ENCODE results near the gene CHST13.
"Not testable (repeated sequence)": the region's sequence is repeated elsewhere in the genome, so short reads cannot be mapped to it uniquely, and the experiment has no call there.

The CHST13 gene

DNA sequence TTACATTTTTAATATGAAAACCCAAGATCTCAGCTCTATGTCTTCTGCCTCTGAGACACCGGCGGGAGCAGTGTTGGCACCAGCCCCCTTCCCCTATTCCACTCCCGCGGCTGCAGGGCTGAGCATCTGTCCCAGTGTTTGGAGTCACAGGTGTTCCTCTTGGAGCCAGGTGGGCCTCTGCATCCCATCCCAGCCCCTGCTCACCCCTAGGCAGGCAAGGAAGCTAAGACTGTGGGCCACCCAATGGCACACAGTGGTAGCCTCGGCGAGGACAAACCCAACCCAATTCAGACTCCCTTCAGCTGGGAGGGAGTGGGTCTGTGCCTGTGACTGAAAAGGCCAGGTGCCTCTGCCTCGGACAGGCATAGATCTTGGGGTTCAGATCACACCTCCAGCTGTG, 3.1 kb downstream of the CHST13 start:
- no peak for DNase-seq

DNA sequence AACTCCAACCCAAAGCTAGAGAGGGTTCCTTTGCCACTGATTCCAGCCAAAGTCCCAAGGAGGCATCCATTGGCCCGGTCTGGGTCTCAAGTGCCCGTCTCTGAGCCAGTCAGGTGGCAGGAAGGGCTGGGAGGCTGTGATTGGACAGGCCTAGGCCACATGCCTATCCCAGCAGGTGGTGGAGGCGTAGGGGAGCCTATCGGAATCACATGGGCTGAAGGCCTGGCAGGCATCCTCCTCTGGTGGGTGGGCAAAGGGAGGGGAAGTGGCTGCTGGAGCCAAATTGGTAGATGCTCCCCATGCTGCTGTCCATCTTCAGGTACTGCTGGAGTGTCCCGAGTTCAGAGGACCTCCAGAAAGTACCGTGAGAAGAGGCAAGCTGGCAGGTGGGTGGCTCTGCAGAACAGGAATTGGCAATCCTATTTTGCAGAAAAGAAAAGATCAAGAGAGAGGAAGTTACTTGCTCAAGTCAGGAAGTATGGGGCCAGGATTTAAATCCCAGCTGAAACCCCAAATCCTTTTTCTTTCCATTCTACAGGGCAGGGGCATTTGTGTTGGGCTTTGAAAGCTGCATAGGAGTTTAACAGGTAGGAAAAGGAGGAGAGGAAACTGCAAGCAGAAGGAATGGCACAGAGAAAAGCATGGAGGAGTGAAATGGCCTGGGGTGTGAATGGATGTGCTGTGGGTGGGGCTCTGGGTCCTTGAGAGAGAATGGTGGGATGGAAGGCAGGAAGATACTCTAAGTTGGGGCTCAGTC, 3.7 kb downstream of the CHST13 start:
- DNase-seq, result no peak

- DNase-seq, result no peak
Measured at GRCh38 chr3:126528419-126528799, 4.5 kb downstream of the CHST13 start.

GRCh38 chr3:126528800-126529541, 5.0 kb downstream of the CHST13 start:
- no peak for DNase-seq

DNA sequence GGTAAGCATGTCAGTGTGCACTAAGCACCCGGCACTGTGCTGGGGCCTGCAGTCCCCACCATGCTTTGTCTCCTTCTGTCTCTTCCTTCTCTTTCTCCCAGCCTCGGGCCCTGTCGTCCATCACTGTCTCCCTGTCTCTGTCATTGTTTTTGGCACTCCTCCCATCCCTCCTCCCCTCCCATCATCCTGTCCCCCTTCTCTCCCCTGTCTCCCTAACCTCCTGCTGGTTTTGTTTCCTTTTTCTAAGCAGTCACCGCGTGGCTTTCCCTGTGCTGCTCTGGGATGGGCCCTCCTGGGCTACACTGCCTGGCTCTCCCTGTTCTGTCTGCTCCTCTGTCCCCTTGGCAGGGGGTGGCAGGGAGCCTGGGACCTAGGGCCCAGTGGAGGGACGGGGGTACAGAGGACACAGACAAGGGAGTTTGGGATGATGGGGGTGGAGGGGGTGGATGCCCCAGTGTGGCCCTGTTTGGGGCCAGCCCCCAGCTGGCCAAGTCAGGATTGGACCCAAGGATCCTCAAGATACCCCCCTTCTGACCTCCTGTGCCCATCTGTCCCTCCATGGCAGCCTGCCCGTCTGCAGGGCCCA, 5.7 kb downstream of the CHST13 start:
- no peak for DNase-seq

- DNase-seq, result peak in 1 of 5 donors; percentile 44
Measured at GRCh38 chr3:126530171-126531050, 6.5 kb downstream of the CHST13 start.

DNA sequence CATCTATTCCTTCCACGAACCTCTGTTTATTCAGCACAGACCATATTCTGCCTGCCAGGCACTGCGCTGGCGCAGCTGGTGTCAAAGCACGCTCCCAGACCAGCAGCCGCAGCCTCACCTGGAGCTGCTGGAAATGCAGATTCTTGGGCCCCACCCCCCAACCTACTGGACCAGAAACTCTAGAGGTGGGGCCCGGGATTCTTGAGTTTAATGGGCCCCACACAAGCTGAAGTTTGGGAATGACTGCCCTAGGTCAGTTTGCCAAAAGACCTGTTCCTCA, 7.0 kb downstream of the CHST13 start:
- no peak for DNase-seq

DNA sequence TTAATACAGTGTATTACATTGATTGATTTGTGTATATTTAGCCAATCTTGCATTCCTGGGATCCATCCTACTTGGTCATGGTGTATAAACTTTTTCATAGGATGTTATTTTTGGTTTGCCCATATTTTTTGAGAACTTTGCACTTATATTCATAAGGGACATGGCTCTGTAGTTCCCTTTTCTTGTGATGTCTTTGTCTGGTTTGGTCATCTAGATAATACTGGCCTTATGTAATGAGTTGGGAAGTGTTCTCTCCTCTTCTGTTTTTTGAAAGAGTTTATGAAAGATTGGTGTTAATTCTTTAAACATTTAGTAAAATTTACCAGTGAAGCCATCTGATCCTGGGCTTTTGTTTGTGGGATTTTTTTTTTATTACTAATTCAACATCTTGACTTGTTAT, 9.6 kb downstream of the CHST13 start:
- no peak for DNase-seq

GRCh38 chr3:126534716-126535115, 10.8 kb downstream of the CHST13 start:
- DNase-seq, result not testable (repeated sequence)

DNA sequence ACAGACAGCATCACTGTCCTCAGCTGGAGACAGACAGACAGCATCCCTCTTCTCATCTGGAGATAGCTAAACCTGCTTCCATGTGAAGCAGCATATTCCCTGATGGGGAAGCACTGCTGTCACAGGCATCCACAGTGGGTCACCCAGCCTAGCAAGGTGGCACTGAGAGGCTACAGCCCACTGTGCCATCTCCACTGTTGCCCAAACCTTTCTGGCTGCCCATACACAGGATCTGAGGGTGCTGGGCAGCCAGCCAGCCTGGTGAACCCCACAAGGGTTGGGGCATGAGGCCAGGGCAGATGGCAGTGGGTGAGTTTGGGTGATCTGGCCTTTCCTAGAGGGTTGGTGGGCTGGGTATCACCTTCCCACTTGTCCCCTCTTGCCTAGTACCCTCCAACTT, 11.7 kb downstream of the CHST13 start:
- DNase-seq, result no peak

GRCh38 chr3:126536126-126536525, 12.2 kb downstream of the CHST13 start:
- DNase-seq, result no peak

- peak in 1 of 5 donors; percentile 0 for DNase-seq
Measured at GRCh38 chr3:126537116-126537729, 13.3 kb downstream of the CHST13 start.

DNA sequence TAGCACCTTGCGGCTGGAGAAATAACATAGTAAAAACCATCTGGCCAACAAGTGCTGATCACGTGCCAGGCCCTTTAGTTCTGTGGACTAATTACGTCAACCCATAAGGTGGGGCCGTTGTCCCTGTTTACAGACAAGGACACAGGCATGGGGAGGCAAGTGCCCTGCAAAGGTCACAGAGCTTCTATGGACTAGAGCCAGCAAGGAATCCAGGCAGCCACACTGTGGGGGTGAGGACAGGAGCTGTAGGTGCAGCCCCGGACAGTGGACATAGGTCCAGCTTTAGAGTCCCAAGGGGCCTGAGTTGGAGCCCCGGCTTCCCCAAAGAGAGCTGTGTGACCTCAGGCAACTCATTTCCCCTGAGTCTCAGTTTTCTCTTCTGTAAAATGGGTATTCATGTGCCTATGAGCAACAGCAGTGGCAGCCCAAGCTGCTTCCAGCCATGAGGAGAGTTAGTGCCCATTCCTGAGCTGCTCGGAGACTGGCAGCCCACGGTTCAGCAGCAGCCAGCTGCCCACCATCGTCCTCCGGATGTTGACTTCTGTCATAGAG, 13.9 kb downstream of the CHST13 start:
- peak in 1 of 5 donors; percentile 3 for DNase-seq

DNA sequence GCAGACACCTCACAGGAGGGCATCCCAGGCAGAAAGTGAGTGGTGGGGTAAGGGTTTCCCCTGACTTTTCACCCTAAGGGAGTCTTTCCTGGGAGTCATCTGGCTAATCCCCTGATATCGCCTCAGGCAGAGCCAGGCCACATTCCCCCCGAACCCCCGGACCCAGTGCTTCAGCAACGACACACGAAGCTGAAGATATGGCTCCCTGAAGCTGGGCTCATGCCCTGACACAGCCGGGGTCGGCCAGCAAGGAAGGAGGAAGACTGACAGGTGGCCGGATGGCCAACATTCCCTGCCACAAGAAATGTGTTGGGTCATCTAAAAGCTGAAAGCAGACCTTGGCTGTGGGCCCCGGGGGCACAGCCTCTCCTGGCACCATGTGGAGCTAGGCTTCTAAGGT, 14.4 kb downstream of the CHST13 start:
- peak in 1 of 5 donors; percentile 11 for DNase-seq

- no peak for DNase-seq
Measured at GRCh38 chr3:126538966-126539365, 15.0 kb downstream of the CHST13 start.

DNA sequence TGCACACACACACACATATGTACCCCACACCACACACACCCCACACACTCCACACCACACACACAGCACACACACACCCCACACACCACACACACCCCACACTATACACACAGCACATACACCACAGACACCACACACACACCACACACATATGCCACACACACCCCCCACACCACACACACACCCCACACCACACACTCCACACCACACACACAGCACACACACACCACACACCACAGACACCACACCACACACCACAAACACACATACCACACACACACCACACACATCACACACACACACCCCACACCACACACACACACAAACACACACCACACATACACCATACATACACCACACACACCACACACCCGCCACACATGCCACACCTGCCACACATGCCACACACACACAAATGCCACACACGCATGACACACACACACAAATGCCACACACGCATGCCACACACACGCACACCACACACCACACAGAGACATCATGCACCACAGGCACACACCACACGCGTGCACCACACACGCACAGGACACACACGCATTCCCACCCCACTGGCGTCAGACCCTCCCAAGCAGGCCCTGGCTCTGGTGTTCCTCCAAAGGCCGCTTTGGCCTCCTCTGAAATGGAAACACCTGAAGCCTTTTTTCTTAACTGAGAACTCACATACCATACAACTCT, 15.7 kb downstream of the CHST13 start:
- DNase-seq, result no peak

DNA sequence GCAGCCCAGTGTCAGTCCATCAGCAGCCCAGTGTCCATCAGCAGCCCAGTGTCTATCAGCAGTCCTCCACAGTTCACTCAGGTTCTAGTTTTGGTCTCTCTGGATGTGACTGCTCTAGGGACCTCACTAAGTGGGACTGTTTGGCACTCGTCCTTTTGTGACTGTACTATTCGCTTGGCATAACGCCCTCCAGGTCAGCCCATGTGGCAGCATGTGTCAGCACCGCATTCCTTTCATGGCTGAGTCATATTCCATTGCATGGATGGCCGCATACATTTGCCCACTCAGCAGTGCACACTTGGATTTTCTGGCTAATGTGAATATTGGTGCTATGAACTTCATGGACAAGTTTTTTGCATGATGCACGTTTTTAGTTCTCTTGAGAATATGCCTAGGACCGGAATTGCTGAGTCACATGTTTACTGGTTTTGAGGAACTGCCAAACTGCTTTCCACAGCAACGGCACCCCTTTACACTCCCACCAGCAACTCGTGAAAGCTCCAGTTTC, 16.4 kb downstream of the CHST13 start:
- DNase-seq, result peak in 2 of 5 donors; percentile 3 to 26

GRCh38 chr3:126540951-126541627, 17.1 kb downstream of the CHST13 start:
- DNase-seq, result no peak

DNA sequence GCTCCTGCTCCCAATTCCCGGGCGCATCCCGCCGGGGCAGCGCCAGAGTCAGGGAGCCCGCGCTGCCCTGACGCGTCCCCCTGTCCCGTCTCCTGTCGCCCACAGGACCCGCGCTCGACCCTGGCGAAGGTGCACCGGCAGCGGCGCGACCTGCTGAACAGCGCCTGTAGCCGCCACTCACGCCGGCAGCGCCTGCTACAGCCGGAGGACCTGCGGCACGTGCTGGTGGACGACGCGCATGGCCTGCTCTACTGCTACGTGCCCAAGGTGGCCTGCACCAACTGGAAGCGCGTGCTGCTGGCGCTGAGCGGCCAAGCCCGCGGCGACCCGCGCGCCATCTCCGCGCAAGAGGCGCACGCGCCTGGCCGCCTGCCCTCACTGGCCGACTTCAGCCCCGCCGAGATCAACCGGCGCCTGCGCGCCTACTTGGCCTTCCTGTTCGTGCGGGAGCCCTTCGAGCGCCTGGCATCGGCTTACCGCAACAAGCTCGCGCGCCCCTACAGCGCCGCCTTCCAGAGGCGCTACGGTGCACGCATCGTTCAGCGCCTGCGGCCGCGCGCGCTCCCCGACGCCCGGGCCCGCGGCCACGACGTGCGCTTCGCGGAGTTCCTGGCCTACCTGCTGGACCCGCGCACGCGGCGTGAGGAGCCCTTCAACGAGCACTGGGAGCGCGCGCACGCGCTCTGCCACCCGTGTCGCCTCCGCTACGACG, 17.8 kb downstream of the CHST13 start:
- peak in 1 of 5 donors; percentile 11 for DNase-seq

Measured in T-helper 1 cell (primary cell).